Ectodermal cell (in vitro differentiated cells): ENCODE measurements around the gene GID8.

Source experiments
- H3K27ac ChIP-seq: 2 replicates; pipeline ENCODE4 v1.7.0; 2013; ENCODE audit warnings: mild to moderate bottlenecking, low read depth, low read length; ENCODE audit not compliant: insufficient read depth, poor library complexity, severe bottlenecking
- H3K27me3 ChIP-seq: 2 replicates; pipeline ENCODE4 v1.7.0; 2013; ENCODE audit warnings: mild to moderate bottlenecking, low read length; ENCODE audit not compliant: insufficient read depth, control insufficient read depth, poor library complexity, severe bottlenecking
- H3K36me3 ChIP-seq: one replicate; pipeline ENCODE4 v1.7.0; 2013; ENCODE audit warnings: low read length; ENCODE audit not compliant: control insufficient read depth, insufficient read depth
- H3K4me1 ChIP-seq: one replicate; pipeline ENCODE4 v1.7.0; 2013; ENCODE audit warnings: low read length; ENCODE audit not compliant: control insufficient read depth, insufficient read depth
- H3K4me3 ChIP-seq: 2 replicates; pipeline ENCODE4 v1.7.0; 2013; ENCODE audit warnings: low read depth, low read length, control low read depth; ENCODE audit not compliant: insufficient read depth
- H3K9me3 ChIP-seq: 2 replicates; pipeline ENCODE4 v1.7.0; 2013; ENCODE audit warnings: mild to moderate bottlenecking, low read length, moderate library complexity; ENCODE audit not compliant: control insufficient read depth
- WGBS, 2 experiments: methylation state at CpG; one replicate each; pipeline ENCODE4 v1.1.7; 2013; ENCODE audit warnings: missing lambda C conversion rate in 2 of 2; 5-methylcytosine and 5-hydroxymethylcytosine counted together

GID8 gene

DNA sequence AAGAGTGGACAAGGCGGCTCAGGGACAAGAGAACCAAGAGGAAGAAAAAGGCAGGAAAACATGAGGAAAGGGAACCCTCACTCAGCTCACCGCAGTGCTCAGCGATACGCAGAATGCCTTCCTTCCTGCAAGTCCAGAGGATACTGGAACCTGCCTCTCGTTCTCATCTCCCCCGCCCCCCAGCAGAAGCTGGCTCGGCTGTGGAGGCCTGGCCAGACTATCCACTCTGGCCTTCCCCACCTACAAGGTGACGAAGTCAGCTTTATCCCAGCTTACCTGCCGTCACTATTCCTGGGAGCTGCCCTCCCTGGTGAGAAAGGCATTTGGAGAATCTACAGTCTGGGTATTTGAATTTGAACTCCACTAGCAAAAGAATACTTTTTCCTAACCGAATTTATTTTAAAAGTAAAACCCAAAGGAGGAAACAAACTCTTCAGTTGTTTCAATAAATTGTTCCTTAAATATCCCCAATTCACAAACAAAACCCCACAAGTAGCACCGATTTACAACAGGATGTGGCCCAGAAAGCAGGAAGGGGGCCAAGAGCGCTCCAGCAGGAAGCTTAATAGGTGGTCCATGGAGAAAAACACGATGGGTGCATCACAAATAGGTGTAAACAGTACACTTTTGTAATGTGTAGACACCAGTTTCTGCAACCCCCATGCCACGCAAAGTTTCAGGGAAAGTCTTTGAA is 9.6 kb upstream of the GID8 start:
- Histone ChIP-seq H3K36me3 (no peaks in the 10 kb centered on the region), H3K27ac (no peak overlapping the region), H3K4me1 (peaks cover 15% of the 10 kb centered on the region), H3K27me3 (no peaks in the 10 kb centered on the region), H3K9me3 (no peaks in the 10 kb centered on the region), H3K4me3 (no peak overlapping the region)
- WGBS, 2 experiments: 51 to 54% methylated on average over 14 of the region's 14 CpGs

DNA sequence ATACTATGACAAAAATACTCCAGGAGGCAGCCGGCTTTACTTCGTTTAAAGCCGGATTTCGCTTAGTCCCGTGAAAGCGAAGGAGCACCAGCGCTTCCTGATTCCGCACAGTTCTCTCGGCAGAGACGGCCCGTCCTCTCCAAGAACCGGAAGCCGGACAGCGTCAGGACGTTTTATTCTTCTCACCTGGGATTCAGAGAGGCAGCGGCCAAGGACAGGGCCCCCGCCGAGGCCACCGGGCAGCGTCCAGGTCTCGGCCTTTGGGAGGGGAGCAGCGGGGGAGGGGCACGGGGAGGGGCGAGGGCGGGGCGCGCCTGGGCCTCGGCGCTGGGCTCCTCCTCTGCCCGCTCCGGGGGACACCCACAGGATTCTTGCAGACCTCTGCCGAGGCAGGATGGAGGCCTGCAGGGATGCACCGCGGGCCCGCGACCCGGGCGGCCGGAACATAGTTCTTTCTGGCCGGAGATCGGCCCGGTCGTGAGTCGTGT is 8.9 kb upstream of the GID8 start:
- no peaks in the 10 kb centered on the region for H3K9me3 ChIP-seq
- peaks cover 17% of the 10 kb centered on the region for H3K4me1 ChIP-seq
- peak overlapping the region; percentile 29 for H3K4me3 ChIP-seq
- 7% methylated on average over 44 of the region's 44 CpGs for WGBS, 2 experiments
- no peaks in the 10 kb centered on the region for H3K36me3 ChIP-seq
- H3K27ac ChIP-seq: no peak overlapping the region
- no peaks in the 10 kb centered on the region for H3K27me3 ChIP-seq

- Histone ChIP-seq H3K9me3 (no peaks in the 10 kb centered on the region), H3K36me3 (peaks cover 7% of the 10 kb centered on the region), H3K4me3 (no peak overlapping the region), H3K27me3 (no peaks in the 10 kb centered on the region), H3K27ac (no peak overlapping the region), H3K4me1 (peaks cover 14% of the 10 kb centered on the region)
- WGBS, 2 experiments: 85 to 86% methylated on average over 9 of the region's 9 CpGs
Observed at GRCh38 chr20:62931464-62931863, 6.5 kb upstream of the GID8 start.

- no peak overlapping the region for H3K4me3 ChIP-seq
- H3K4me1 ChIP-seq: peaks cover 9% of the 10 kb centered on the region
- no peak overlapping the region for H3K27ac ChIP-seq
- H3K27me3 ChIP-seq: no peaks in the 10 kb centered on the region
- WGBS, 2 experiments: 87 to 93% methylated on average over 3 of the region's 3 CpGs
- peaks cover 7% of the 10 kb centered on the region for H3K36me3 ChIP-seq
- H3K9me3 ChIP-seq: no peaks in the 10 kb centered on the region
Observed at GRCh38 chr20:62933966-62934365, 4.0 kb upstream of the GID8 start.

DNA sequence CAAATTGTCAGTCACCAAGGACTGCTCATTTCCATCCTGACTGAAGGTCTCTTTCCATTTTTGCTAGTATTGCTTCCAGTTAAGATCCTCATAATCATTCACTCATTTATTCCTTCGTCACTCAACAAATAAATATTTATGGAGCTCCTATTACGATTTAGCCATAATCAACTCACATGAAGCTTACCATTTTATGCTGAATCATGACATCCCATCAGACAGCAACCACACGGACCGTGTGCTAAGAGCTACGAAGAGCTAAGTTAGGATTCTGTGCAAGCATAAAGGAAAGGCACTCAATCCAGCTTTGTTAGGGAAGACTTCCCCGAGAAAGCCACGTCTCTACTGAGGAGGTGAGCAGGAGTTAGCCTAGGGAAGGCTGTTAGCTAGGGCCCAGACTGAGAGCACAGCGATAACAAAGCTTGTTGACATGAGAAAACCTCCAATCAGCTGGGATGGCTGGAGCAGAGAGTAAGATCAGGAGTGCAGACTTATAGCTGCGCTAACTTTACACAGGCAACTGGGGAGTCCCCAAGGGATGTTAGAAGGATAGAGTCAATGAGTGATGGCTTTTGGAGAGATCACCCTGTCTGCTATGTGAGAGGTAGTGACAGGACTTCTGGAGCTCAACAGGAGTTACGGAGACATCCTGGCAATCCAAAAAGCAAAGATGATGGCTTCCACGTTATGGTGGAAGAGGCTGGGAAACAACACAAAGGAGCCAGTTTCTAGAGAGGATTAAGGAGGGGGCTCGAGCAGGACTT is 2.6 kb upstream of the GID8 start:
- WGBS, 2 experiments: 90% methylated on average over 12 of the region's 12 CpGs

GRCh38 chr20:62935968-62936585 is 1.9 kb upstream of the GID8 start:
- no peaks in the 10 kb centered on the region for H3K27me3 ChIP-seq
- H3K36me3 ChIP-seq: peaks cover 7% of the 10 kb centered on the region
- WGBS, 2 experiments: 89 to 90% methylated on average over 22 of the region's 22 CpGs
- H3K9me3 ChIP-seq: no peaks in the 10 kb centered on the region
- H3K4me1 ChIP-seq: peaks cover 18% of the 10 kb centered on the region
- H3K4me3 ChIP-seq: peak overlapping the region; percentile 14
- peak overlapping the region; percentile 26 for H3K27ac ChIP-seq

More for the DNA sequence above, 2.6 kb upstream of the GID8 start:
- peak overlapping the region; percentile 22 for H3K27ac ChIP-seq
- peaks cover 18% of the 10 kb centered on the region for H3K4me1 ChIP-seq
- H3K36me3 ChIP-seq: peaks cover 7% of the 10 kb centered on the region
- H3K4me3 ChIP-seq: peak overlapping the region; percentile 14
- H3K9me3 ChIP-seq: no peaks in the 10 kb centered on the region
- no peaks in the 10 kb centered on the region for H3K27me3 ChIP-seq

DNA sequence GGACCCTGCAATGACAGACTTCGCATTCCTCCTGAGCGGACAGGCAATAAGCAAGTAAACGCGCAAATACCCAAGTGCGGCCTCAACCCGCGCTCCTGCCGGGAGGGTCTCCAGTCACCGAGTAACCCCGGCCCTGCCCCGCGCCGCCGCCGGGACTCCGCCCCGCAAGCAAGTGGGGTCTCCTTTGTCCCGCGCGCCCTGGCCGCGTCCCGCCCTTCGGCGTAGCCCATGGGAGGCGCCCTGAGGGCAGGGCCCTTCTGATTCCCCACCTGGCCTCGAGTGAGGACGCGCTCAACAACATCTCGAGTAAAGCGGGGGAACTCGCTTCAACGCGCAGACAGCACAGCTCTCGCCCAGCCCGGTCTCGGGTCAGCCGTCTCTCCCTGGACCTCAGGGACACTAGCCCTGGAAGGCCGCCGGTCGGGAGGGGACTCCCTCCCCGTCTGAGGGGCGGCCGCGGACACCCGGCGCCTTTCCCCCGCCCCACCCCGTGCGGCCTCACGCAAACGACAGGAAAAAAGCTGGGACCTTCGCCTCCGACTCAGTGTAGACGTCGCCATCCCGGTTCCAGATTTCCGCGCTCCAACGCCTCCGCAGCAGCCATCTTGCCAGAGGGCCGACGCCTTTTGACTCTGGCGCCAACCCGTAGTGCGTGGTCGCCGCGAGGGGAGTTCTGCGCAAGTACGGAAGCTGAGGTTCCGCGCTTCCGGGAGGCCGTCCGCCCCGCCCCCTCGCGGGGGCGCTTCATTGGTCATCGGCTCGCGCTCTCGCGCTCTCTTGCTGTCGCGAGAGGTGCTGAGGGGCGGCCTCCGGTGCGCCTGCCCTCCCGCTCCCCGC is 461 bp upstream of the GID8 start:
- Histone ChIP-seq H3K4me3 (peak overlapping the region; percentile 92), H3K36me3 (peaks cover 7% of the 10 kb centered on the region), H3K27ac (peak overlapping the region; percentile 93), H3K27me3 (no peaks in the 10 kb centered on the region), H3K9me3 (no peaks in the 10 kb centered on the region), H3K4me1 (peaks cover 18% of the 10 kb centered on the region)
- 0% methylated on average over 90 to 92 of the region's 92 CpGs for WGBS, 2 experiments

- peaks cover 12% of the 10 kb centered on the region for H3K4me1 ChIP-seq
- H3K4me3 ChIP-seq: no peak overlapping the region
- H3K27me3 ChIP-seq: no peaks in the 10 kb centered on the region
- H3K36me3 ChIP-seq: peaks cover 28% of the 10 kb centered on the region
- WGBS, 2 experiments: 96% methylated on average over 8 of the region's 8 CpGs
- no peaks in the 10 kb centered on the region for H3K9me3 ChIP-seq
- no peak overlapping the region for H3K27ac ChIP-seq
Observed at GRCh38 chr20:62940875-62941274, 2.9 kb downstream of the GID8 start.

GRCh38 chr20:62941792-62942191 is 3.8 kb downstream of the GID8 start:
- H3K36me3 ChIP-seq: peaks cover 37% of the 10 kb centered on the region

More at GRCh38 chr20:62941792-62942191, 3.8 kb downstream of the GID8 start:
- Histone ChIP-seq H3K27me3 (no peaks in the 10 kb centered on the region), H3K9me3 (no peaks in the 10 kb centered on the region), H3K4me1 (peaks cover 9% of the 10 kb centered on the region), H3K4me3 (no peak overlapping the region), H3K27ac (no peak overlapping the region)
- WGBS, 2 experiments: 98 to 100% methylated on average over 1 of the region's 1 CpG
